Measurements from ENCODE around the gene CTIF.

DNA sequence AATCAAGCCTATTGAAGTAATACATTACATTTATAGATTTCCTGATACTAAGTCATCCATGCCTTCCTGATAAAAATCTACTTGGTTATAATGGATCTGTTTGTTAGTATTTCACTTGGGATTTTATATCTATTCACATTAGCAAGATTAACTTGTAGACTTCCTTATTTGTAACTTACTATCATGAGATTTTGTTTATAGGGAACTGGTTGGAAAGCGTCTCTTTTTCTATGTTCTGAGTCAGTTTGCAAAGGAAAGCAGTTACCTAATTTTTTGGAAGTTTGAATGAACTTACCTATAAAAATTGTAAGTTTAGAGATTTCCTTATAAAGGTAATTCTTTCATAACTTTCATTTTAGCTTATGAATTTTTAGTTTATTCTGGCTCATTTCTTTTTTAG lies 270.5 kb downstream of the CTIF start:
- TF ChIP-seq, protein P1, sequence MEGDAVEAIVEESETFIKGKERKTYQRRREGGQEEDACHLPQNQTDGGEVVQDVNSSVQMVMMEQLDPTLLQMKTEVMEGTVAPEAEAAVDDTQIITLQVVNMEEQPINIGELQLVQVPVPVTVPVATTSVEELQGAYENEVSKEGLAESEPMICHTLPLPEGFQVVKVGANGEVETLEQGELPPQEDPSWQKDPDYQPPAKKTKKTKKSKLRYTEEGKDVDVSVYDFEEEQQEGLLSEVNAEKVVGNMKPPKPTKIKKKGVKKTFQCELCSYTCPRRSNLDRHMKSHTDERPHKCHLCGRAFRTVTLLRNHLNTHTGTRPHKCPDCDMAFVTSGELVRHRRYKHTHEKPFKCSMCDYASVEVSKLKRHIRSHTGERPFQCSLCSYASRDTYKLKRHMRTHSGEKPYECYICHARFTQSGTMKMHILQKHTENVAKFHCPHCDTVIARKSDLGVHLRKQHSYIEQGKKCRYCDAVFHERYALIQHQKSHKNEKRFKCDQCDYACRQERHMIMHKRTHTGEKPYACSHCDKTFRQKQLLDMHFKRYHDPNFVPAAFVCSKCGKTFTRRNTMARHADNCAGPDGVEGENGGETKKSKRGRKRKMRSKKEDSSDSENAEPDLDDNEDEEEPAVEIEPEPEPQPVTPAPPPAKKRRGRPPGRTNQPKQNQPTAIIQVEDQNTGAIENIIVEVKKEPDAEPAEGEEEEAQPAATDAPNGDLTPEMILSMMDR (IDR thresholded peaks at IDR 0.05; ENCODE audit: low read depth, low read length): no peak
- TF ChIP-seq EZH2phosphoT487 (IDR thresholded peaks at IDR 0.05; ENCODE audit: low read depth): no peak
